AG09309 (cell line): ENCODE measurements around the gene C18orf63.

Experiments used
- DNase-seq: peaks from one replicate; pipeline ENCODE4 v3.0.0-alpha.2; 2010; ENCODE audit warnings: low read depth
- H3K4me3 ChIP-seq: 2 replicates; pipeline ENCODE4 v1.5.1; 2011; ENCODE audit warnings: mild to moderate bottlenecking, low read depth, low read length, moderate library complexity; ENCODE audit not compliant: control insufficient read depth
- TF ChIP-seq, protein P1 (sequence below): IDR thresholded peaks from 2 replicates; pipeline ENCODE4 v1.5.1; 2011; ENCODE audit warnings: mild to moderate bottlenecking, low read depth, low read length, inconsistent platforms; ENCODE audit not compliant: insufficient read depth, control insufficient read depth; ENCODE audit errors: missing control alignments

C18orf63 gene

GRCh38 chr18:74281011-74281979 lies 34.3 kb upstream of the C18orf63 start:
- H3K4me3 ChIP-seq: no peak overlapping the region
- no peak for DNase-seq
- TF ChIP-seq, protein P1, sequence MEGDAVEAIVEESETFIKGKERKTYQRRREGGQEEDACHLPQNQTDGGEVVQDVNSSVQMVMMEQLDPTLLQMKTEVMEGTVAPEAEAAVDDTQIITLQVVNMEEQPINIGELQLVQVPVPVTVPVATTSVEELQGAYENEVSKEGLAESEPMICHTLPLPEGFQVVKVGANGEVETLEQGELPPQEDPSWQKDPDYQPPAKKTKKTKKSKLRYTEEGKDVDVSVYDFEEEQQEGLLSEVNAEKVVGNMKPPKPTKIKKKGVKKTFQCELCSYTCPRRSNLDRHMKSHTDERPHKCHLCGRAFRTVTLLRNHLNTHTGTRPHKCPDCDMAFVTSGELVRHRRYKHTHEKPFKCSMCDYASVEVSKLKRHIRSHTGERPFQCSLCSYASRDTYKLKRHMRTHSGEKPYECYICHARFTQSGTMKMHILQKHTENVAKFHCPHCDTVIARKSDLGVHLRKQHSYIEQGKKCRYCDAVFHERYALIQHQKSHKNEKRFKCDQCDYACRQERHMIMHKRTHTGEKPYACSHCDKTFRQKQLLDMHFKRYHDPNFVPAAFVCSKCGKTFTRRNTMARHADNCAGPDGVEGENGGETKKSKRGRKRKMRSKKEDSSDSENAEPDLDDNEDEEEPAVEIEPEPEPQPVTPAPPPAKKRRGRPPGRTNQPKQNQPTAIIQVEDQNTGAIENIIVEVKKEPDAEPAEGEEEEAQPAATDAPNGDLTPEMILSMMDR: no peak

DNA sequence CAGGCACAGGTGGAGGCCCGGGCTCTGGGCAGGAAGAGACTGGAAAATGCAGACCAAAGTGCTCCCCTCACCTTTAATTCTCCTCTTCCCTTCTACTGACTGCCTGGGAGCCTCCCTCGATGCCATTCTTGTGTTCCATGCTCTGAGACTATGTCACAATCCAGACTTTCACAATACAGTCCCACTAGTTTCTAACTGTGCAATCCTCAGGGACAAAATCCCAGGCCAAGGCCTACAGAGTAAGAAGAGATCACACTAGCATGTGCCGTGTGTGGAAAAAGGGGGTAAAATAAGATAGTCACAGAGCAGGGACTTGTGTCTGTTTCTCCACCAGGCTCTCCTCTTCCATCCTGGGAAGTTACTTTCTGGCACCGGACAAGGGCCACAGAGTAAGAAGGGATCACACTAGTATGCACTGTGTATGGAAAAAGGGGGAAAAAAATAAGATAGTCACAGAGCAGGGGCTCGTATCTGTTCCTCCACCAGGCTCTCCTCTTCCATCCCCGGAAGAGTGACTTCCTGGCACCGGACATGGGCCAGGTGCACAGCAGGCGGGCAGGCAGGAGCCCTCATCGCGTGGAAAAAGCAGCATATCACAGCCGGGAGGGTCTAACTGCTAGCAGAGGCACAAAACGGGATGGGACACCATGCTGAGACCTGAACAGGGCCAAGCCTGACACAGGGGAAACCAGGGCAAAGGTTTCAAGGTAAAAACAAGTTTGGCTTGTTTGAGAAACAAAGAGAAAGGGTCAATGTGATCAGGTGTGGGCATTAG lies 33.5 kb upstream of the C18orf63 start:
- DNase-seq: no peak
- no peak overlapping the region for H3K4me3 ChIP-seq
- TF ChIP-seq, protein P1: no peak

- TF ChIP-seq, protein P1: no peak
- no peak for DNase-seq
- no peak overlapping the region for H3K4me3 ChIP-seq
These were observed 32.7 kb upstream of the C18orf63 start for GRCh38 chr18:74282755-74283554.

DNA sequence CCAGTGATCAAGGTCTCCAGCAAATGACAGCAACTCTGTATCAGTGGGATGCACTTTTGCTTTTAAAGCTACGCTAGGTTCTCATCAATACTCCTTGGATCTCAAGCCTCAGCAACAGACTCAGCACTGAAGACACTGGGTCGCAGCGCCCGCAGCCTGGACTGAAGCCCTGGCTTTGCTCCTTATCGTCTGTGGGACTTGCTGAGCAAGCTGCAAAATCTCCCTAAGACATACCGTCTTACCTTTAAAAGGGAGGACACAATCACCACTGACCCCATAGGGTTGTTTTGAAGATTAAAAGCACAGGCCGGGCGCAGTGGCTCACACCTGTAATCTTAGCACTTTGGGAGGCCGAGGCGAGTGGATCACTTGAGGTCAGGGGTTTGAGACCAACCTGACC lies 32.0 kb upstream of the C18orf63 start:
- no peak for DNase-seq
- H3K4me3 ChIP-seq: no peak overlapping the region

DNA sequence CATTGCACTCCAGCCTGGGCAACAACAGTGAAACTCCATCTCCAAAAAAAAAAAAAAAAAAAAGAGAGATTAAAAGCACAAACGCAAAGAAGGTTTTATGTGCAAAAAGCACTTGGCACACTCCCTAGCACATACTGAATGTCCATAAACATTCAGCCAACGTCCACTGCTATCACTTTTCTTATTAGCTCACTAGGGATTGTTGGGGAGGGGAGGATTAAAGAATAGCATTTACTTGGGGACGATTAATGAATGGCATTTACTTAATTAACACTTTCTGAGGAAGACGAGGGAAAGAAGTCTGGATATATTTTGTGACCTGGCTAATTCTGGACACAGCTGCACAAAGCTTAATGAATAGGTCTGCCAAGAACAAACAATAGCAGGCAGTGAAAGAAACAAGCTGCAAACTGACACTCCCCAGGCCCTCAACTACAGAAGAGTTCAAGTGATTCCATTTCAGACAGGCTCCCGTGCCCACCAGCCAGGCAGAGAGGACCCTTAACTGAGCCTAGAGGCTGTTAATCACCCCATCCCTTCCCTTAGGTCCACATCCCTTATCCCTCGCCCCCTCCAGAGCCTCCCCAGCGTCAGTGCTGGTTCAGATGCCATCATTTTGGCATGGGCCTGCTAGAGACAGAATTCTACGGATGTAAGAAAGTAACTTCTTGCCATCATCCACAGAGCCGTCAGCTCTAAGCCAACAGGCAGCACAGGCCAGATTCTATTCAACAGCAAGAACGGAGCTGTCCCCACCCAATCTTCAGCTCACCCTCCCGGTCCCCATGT lies 31.3 kb upstream of the C18orf63 start:
- DNase-seq: no peak
- TF ChIP-seq, protein P1: no peak
- H3K4me3 ChIP-seq: no peak overlapping the region

More for the DNA sequence above, 32.0 kb upstream of the C18orf63 start:
- TF ChIP-seq, protein P1: no peak
